ENCODE measurements around the gene SYDE1.
A peak's percentile ranks its signal among the peaks of the same experiment; 100 is the strongest.

Gene SYDE1

GRCh38 chr19:15081911-15082310 is 25.3 kb upstream of the SYDE1 start, which contains the start of gene OR1I1:
Gene OR1I1, plus strand, starts transcription at chr19:15082211. Its CDS starts 4,855 bp downstream, at chr19:15087066.
- Histone ChIP-seq H3K4me3 (ENCODE audit: low read length) (no peak within 1 kb of the TSS), H3K4me1 (ENCODE audit: low read length) (no peaks in the 10 kb centered on the region), H4K20me1 (ENCODE audit: insufficient read depth, low read length) (no peaks in the 10 kb centered on the region), H3K27me3 (replicated peaks; ENCODE audit: insufficient read depth, low read length) (peaks cover 79% of the 10 kb centered on the region), H3K27ac (ENCODE audit: low read length) (no peak within 1 kb of the TSS), H3F3A (ENCODE audit: insufficient read depth, low read length) (no peaks in the 10 kb centered on the region), H3K9me2 (replicated peaks; ENCODE audit: insufficient read depth, low read length) (no peaks in the 10 kb centered on the region), H3K79me2 (ENCODE audit: low read length) (no peaks in the 10 kb centered on the region), H3K4me2 (ENCODE audit: low read depth, low read length) (no peak within 1 kb of the TSS), H3K9ac (ENCODE audit: low read length) (no peak within 1 kb of the TSS), H2AFZ (ENCODE audit: low read length) (no peak within 1 kb of the TSS), H3K9me3 (replicated peaks; ENCODE audit: insufficient read depth, low read length) (no peaks in the 10 kb centered on the region), H3K36me3 (replicated peaks; ENCODE audit: insufficient read depth, low read length) (no peaks in the 10 kb centered on the region)
- no peak for DNase-seq
- TF ChIP-seq EZH2 (optimal IDR thresholded peaks at IDR 0.05; ENCODE audit: low read depth, low read length) (no peak), CTCF (IDR thresholded peaks at IDR 0.05; ENCODE audit: low read length) (no peak)

- H3K9me3 ChIP-seq (replicated peaks; ENCODE audit: insufficient read depth, low read length), result no peaks in the 10 kb centered on the region
- H3K27me3 ChIP-seq (replicated peaks; ENCODE audit: insufficient read depth, low read length), result peaks cover 72% of the 10 kb centered on the region
- 0 out of 2 replicates have a peak, but pooled peaks cover 2% of the 10 kb centered on the region for H3K4me1 ChIP-seq (ENCODE audit: low read length)
- H3F3A ChIP-seq (ENCODE audit: insufficient read depth, low read length), result no peaks in the 10 kb centered on the region
- H3K4me2 ChIP-seq (ENCODE audit: low read depth, low read length), result no peak overlapping the region
- TF ChIP-seq EZH2 (optimal IDR thresholded peaks at IDR 0.05; ENCODE audit: low read depth, low read length) (no peak), CTCF (IDR thresholded peaks at IDR 0.05; ENCODE audit: low read length) (no peak), EZH2phosphoT487 (IDR thresholded peaks at IDR 0.05; ENCODE audit: low read length) (no peak)
- H2AFZ ChIP-seq (ENCODE audit: low read length), result no peak overlapping the region
- no peak overlapping the region for H3K9ac ChIP-seq (ENCODE audit: low read length)
- no peaks in the 10 kb centered on the region for H3K36me3 ChIP-seq (replicated peaks; ENCODE audit: insufficient read depth, low read length)
- H3K9me2 ChIP-seq (replicated peaks; ENCODE audit: insufficient read depth, low read length), result no peaks in the 10 kb centered on the region
- no peak for DNase-seq
- no peaks in the 10 kb centered on the region for H3K79me2 ChIP-seq (ENCODE audit: low read length)
- no peak overlapping the region for H3K27ac ChIP-seq (ENCODE audit: low read length)
- H4K20me1 ChIP-seq (ENCODE audit: insufficient read depth, low read length), result no peaks in the 10 kb centered on the region
- H3K4me3 ChIP-seq (ENCODE audit: low read length), result no peak overlapping the region
These were observed 20.0 kb upstream of the SYDE1 start for GRCh38 chr19:15087182-15087581.

GRCh38 chr19:15091918-15092753 is 15.1 kb upstream of the SYDE1 start:
- no peak overlapping the region for H3K4me3 ChIP-seq (ENCODE audit: low read length)
- TF ChIP-seq EZH2phosphoT487 (IDR thresholded peaks at IDR 0.05; ENCODE audit: low read length) (no peak), CTCF (IDR thresholded peaks at IDR 0.05; ENCODE audit: low read length) (peak; percentile 41), EZH2 (optimal IDR thresholded peaks at IDR 0.05; ENCODE audit: low read depth, low read length) (no peak)
- no peak overlapping the region for H3K9ac ChIP-seq (ENCODE audit: low read length)
- H3K9me3 ChIP-seq (replicated peaks; ENCODE audit: insufficient read depth, low read length), result no peaks in the 10 kb centered on the region
- no peaks in the 10 kb centered on the region for H3K79me2 ChIP-seq (ENCODE audit: low read length)
- H3K36me3 ChIP-seq (replicated peaks; ENCODE audit: insufficient read depth, low read length), result no peaks in the 10 kb centered on the region
- H3F3A ChIP-seq (ENCODE audit: insufficient read depth, low read length), result no peaks in the 10 kb centered on the region
- peak; percentile 78 for DNase-seq
- H3K27ac ChIP-seq (ENCODE audit: low read length), result no peak overlapping the region
- peak overlapping the region; percentile 61 for H2AFZ ChIP-seq (ENCODE audit: low read length)
- 0 out of 2 replicates have a peak, but pooled peaks cover 4% of the 10 kb centered on the region for H3K4me1 ChIP-seq (ENCODE audit: low read length)
- H3K9me2 ChIP-seq (replicated peaks; ENCODE audit: insufficient read depth, low read length), result no peaks in the 10 kb centered on the region
- peaks cover 69% of the 10 kb centered on the region for H3K27me3 ChIP-seq (replicated peaks; ENCODE audit: insufficient read depth, low read length)
- H4K20me1 ChIP-seq (ENCODE audit: insufficient read depth, low read length), result no peaks in the 10 kb centered on the region
- peak overlapping the region; percentile 39; the same call in 1 of the 2 replicates for H3K4me2 ChIP-seq (ENCODE audit: low read depth, low read length)

All from MM.1S (cell line).